ENCODE data around the gene PRRG2. TPM values are rescaled to one million over a fixed set of nuclear protein-coding genes. Genes with fewer than 3 reads are reported as not detected.

The PRRG2 gene
- polyA plus RNA-seq, 1 donor (not counting 4 experiments of a cell fraction or from before 2014, with no cell fraction given), result 5.3 TPM

DNA sequence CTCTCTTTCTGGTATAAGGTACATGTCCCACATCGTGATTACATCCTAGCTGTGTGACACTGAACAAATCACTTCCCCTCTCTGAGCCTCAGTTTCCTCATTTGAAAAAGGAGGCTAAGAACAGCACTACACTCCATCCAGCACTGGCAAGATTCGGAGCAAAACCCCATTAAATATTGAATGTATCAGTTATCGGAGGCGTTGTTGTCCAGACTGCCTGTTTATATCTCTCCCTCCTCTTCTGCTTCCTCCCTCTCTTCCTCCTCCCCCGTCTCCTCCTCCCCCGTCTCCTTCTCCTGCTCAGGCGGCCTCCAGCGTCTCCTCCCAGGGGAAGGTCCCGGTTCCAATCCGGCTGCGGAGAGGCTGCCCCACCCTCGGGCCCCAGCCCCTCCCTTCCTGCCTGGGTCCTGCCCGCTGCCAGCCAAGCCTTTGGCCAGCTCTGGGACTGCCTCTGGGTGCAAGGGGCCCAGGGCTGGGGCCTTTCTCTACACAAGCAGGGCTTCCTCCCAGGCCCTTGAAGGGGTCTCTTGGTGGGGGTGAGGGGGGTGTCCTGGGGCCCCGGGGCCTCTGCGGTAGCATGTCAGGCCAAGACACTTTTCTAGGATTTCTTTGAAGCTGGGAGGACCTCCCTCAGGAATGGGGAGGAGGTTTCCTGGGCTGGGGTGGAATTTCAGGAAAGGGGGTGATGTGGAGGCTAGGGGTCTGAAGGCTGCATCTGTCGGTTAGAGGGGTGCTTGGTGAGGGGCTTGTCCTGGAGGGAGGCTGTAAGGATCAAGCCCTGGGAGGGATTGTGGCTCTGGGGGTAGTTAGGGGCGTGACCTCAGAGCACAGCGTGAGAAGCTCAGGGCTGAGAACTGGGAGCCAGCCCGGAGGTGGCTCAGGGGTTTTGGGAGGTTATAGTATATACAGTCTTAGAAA is 57.0 kb downstream of the PRRG2 start:
- peak overlapping the region; percentile 65 to 93 (median 71) for H3K4me3 ChIP-seq (ENCODE audit: control insufficient read depth in 2 of 3, extremely low read depth in 1 of 3, insufficient read depth in 2 of 3, low read depth in 1 of 3, low read length in 3 of 3)
- dilution Hi-C loops (cut with MboI; ENCODE audit: extremely low pct_ligation_motif_present, low sequenced_read_pairs), result no loop called here
- H3K4me2 ChIP-seq (ENCODE audit: control insufficient read depth, extremely low read depth, insufficient read depth, low read depth, low read length), result peak overlapping the region; percentile 81
- peaks cover 15% of the 10 kb centered on the region for H3K4me1 ChIP-seq (ENCODE audit: control insufficient read depth, extremely low read depth, insufficient read depth, low read length)
- H3K9me3 ChIP-seq (ENCODE audit: control insufficient read depth, low read depth, low read length), result no peaks in the 10 kb centered on the region
- peak overlapping the region; percentile 78 for H3K27ac ChIP-seq (ENCODE audit: control insufficient read depth, insufficient read depth, low read length)
- TF ChIP-seq EZH2 (IDR thresholded peaks at IDR 0.05; ENCODE audit: low read length), result no peak
- TF ChIP-seq, protein P1, sequence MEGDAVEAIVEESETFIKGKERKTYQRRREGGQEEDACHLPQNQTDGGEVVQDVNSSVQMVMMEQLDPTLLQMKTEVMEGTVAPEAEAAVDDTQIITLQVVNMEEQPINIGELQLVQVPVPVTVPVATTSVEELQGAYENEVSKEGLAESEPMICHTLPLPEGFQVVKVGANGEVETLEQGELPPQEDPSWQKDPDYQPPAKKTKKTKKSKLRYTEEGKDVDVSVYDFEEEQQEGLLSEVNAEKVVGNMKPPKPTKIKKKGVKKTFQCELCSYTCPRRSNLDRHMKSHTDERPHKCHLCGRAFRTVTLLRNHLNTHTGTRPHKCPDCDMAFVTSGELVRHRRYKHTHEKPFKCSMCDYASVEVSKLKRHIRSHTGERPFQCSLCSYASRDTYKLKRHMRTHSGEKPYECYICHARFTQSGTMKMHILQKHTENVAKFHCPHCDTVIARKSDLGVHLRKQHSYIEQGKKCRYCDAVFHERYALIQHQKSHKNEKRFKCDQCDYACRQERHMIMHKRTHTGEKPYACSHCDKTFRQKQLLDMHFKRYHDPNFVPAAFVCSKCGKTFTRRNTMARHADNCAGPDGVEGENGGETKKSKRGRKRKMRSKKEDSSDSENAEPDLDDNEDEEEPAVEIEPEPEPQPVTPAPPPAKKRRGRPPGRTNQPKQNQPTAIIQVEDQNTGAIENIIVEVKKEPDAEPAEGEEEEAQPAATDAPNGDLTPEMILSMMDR (optimal IDR thresholded peaks at IDR 0.05 in 1 of 3, IDR thresholded peaks at IDR 0.05 in 1 of 3, conservative IDR thresholded peaks at IDR 0.05 in 1 of 3; ENCODE audit: extremely low read depth in 1 of 3, insufficient read depth in 2 of 3, low read length in 3 of 3), result no peak
- FAIRE-seq (no peak), DNase-seq (ENCODE audit: low read depth, low spot score) (no peak)
- H3K27me3 ChIP-seq (ENCODE audit: control insufficient read depth, extremely low read depth, insufficient read depth, low read length), result no peaks in the 10 kb centered on the region
- no peaks in the 10 kb centered on the region for H4K20me1 ChIP-seq (ENCODE audit: control insufficient read depth, extremely low read depth, insufficient read depth, low read length)
- H3K79me2 ChIP-seq (ENCODE audit: control insufficient read depth, insufficient read depth, low read length), result peaks cover 31% of the 10 kb centered on the region
- H2AFZ ChIP-seq (ENCODE audit: control insufficient read depth, low read length), result no peak overlapping the region
- peak overlapping the region; percentile 89 for H3K9ac ChIP-seq (ENCODE audit: control insufficient read depth, extremely low read depth, insufficient read depth, low read length)
- peaks cover 14% of the 10 kb centered on the region in 2 experiments for H3K36me3 ChIP-seq (ENCODE audit: control insufficient read depth in 2 of 2, extremely low read depth in 1 of 2, insufficient read depth in 2 of 2, low read length in 2 of 2)
- H3K9me1 ChIP-seq (ENCODE audit: control insufficient read depth, extremely low read depth, insufficient read depth, low read length), result no peaks in the 10 kb centered on the region

- peaks cover 14% of the 10 kb centered on the region in 2 experiments for H3K36me3 ChIP-seq (ENCODE audit: control insufficient read depth in 2 of 2, extremely low read depth in 1 of 2, insufficient read depth in 2 of 2, low read length in 2 of 2)
- DNase-seq (ENCODE audit: low read depth, low spot score) (no peak), FAIRE-seq (no peak)
- H2AFZ ChIP-seq (ENCODE audit: control insufficient read depth, low read length), result no peak overlapping the region
- peak overlapping the region; percentile 78 for H3K27ac ChIP-seq (ENCODE audit: control insufficient read depth, insufficient read depth, low read length)
- H3K9me1 ChIP-seq (ENCODE audit: control insufficient read depth, extremely low read depth, insufficient read depth, low read length), result no peaks in the 10 kb centered on the region
- peak overlapping the region; percentile 89 for H3K9ac ChIP-seq (ENCODE audit: control insufficient read depth, extremely low read depth, insufficient read depth, low read length)
- peak overlapping the region; percentile 81 for H3K4me2 ChIP-seq (ENCODE audit: control insufficient read depth, extremely low read depth, insufficient read depth, low read depth, low read length)
- TF ChIP-seq, protein P1 (optimal IDR thresholded peaks at IDR 0.05 in 1 of 3, IDR thresholded peaks at IDR 0.05 in 1 of 3, conservative IDR thresholded peaks at IDR 0.05 in 1 of 3; ENCODE audit: extremely low read depth in 1 of 3, insufficient read depth in 2 of 3, low read length in 3 of 3), result no peak
- TF ChIP-seq EZH2 (IDR thresholded peaks at IDR 0.05; ENCODE audit: low read length), result no peak
- H3K27me3 ChIP-seq (ENCODE audit: control insufficient read depth, extremely low read depth, insufficient read depth, low read length), result no peaks in the 10 kb centered on the region
- peak overlapping the region; percentile 71 to 93 (median 90) for H3K4me3 ChIP-seq (ENCODE audit: control insufficient read depth in 2 of 3, extremely low read depth in 1 of 3, insufficient read depth in 2 of 3, low read depth in 1 of 3, low read length in 3 of 3)
- dilution Hi-C loops (cut with MboI; ENCODE audit: extremely low pct_ligation_motif_present, low sequenced_read_pairs), result no loop called here
- H3K9me3 ChIP-seq (ENCODE audit: control insufficient read depth, low read depth, low read length), result no peaks in the 10 kb centered on the region
- no peaks in the 10 kb centered on the region for H4K20me1 ChIP-seq (ENCODE audit: control insufficient read depth, extremely low read depth, insufficient read depth, low read length)
- H3K79me2 ChIP-seq (ENCODE audit: control insufficient read depth, insufficient read depth, low read length), result peaks cover 46% of the 10 kb centered on the region
- peaks cover 24% of the 10 kb centered on the region for H3K4me1 ChIP-seq (ENCODE audit: control insufficient read depth, extremely low read depth, insufficient read depth, low read length)
Measured at GRCh38 chr19:49639401-49640112, 58.4 kb downstream of the PRRG2 start.

Data from keratinocyte (primary cell).